SK-N-MC (cell line): ENCODE results near the gene CD300LB.

Source experiments
- EZH2 ChIP-seq: fragments of 200-600 bp; sonication (generic); IDR thresholded peaks from one replicate; pipeline ENCODE4 v1.6.1; 2017; ENCODE audit warnings: antibody characterized with exemption
- POLR2AphosphoS5 ChIP-seq: IDR thresholded peaks from 2 replicates; pipeline ENCODE4 v1.6.1; 2012; ENCODE audit warnings: mild to moderate bottlenecking, low read depth, low read length, borderline replicate concordance

- TF ChIP-seq EZH2 (no peak), POLR2AphosphoS5 (no peak)
Observed at GRCh38 chr17:74543406-74543805, 12.1 kb upstream of the CD300LB start.
